ENCODE data around the gene ULBP3.
"Not testable (repeated sequence)": the region's sequence is repeated elsewhere in the genome, so short reads cannot be mapped to it uniquely, and the experiment has no call there.

The ULBP3 gene

DNA sequence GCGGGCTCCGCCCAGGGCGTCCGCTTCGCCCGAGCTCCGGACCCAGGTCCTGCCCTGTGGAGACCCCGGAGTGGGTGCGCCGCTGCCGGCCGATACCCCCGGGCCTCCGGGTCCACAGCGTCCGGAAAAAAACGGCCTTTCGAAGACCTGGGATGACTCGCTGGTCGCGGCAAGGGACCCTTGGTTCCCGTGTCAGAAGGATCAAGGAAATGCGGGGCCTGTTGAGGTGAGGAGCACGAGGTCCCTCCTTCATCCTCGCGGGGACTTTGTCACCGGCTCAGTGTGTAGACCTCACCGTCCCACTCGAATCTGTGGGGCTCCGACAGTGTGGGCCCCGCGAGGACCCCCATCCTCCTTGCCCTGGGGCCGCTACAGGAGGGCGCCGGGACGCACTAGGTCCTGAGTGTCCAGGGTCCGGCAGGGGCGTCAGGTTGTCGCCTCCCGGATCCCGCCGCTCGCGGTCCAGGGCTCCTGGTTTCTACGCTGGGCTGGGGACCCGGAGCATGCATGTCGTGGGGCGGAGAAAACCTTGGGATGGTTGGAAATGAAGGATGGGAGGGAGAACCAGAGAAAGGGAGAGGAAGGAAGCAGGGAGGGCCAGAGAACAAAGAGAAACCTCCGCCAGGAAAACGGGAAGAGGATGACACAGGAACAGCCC, 54.2 kb downstream of the ULBP3 start:
- not testable (repeated sequence) for DNase-seq

DNA sequence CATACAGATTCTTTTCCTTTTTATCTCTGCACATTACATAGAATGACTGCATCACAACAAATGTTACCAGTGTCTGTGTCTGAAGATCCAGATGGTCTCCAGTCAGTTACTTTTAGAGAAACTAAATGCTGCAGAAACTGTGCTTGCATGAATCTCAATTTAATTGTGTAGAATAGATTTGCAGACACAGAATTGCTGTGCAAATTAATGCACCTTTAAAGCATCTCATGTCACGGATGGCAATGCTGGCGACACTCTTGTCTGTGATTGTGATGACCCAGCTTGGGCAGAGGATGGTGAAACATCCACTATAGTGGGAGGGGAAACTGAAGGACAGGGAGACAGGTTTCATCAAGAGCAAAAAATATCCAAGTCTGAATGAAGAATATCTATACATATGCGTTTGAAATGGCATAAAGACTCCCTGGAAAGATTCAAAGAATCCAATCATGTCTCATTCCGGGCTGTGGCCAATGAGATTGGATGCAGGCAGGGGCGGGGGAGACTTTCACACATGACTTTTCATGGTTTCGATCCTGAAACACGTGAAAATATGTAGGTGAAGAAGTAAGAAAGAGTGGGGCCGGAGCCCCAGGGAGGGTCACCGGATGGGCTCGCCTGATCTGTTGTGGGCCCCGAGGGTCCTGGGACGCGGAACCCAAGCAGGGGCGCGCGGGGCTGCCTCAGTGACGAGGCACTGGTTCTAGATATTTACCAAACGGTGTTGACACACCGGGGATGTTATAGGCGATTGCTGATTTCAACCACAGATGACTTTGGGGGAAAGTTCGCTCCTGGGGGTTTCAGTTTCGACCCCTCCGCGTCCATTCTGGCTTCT, 54.9 kb downstream of the ULBP3 start:
- not testable (repeated sequence) for DNase-seq

DNA sequence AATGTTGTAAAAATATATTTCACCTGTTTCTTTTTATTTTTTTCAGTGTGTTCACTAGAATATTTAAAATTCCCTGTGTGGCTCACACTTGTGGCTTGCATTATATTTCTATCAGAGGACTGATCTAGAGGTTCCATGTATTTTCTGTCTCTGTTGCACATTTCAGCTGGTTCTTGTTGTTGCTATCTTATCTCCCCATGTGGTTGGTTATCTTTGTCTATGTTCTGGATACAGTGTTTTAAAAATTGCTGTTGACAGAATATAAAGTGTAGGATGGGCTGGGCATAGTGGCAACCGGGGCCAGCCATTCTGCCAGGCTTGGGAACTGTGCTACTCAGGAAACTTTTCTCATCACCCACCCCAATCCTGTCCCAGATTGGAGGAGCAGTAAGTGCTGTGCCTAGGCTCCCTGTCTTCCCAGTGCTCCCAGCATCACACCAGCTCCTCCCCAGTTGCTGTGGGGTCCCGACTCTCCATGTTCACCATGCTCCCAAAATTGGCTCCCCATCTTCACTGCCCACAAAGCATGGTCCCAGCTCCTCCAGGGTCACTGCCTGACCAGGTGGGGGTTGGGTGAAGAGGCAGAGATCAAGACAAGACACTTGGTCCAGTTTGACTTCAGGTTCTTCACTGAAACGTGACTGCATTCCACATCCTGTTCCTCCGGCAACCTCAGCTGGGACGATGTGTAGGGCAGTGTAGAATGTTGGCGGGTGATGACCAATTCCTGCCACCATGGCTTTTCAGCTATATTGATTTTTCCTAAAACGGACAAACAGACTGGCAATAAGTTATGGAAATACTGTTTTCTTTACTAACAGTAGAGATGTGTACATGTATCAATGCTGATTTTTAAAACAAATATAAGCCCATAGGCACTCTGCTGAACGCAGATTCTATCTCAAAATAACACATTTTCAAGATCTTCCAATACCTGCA, 55.8 kb downstream of the ULBP3 start:
- DNase-seq, result not testable (repeated sequence)

All from fibroblast of skin of back (primary cell).